ENCODE results near the gene PIEZO1.

DNA sequence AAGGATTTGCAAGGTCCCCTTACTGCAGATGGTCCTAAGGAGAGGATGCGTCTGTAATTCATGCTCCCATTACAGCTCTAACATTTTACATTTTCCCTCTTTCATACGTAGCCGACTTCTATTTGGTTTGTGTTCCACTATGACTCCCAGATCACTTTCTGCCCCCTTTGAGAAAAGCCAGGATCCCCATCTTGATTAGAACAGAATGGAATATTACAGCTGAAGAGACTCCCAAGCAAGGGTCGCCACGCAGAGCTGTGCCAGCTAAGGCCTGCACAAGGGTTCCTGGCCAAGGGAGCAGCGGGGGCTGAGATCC, 15.2 kb upstream of the PIEZO1 start:
- TF ChIP-seq, protein P1, sequence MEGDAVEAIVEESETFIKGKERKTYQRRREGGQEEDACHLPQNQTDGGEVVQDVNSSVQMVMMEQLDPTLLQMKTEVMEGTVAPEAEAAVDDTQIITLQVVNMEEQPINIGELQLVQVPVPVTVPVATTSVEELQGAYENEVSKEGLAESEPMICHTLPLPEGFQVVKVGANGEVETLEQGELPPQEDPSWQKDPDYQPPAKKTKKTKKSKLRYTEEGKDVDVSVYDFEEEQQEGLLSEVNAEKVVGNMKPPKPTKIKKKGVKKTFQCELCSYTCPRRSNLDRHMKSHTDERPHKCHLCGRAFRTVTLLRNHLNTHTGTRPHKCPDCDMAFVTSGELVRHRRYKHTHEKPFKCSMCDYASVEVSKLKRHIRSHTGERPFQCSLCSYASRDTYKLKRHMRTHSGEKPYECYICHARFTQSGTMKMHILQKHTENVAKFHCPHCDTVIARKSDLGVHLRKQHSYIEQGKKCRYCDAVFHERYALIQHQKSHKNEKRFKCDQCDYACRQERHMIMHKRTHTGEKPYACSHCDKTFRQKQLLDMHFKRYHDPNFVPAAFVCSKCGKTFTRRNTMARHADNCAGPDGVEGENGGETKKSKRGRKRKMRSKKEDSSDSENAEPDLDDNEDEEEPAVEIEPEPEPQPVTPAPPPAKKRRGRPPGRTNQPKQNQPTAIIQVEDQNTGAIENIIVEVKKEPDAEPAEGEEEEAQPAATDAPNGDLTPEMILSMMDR (IDR thresholded peaks at IDR 0.05) = no peak
- no peak for TF ChIP-seq POLR2A (IDR thresholded peaks at IDR 0.05)

All from lower leg skin (tissue), 3 donors.